ENCODE measurements around the gene TAS1R2.

TAS1R2 gene

DNA sequence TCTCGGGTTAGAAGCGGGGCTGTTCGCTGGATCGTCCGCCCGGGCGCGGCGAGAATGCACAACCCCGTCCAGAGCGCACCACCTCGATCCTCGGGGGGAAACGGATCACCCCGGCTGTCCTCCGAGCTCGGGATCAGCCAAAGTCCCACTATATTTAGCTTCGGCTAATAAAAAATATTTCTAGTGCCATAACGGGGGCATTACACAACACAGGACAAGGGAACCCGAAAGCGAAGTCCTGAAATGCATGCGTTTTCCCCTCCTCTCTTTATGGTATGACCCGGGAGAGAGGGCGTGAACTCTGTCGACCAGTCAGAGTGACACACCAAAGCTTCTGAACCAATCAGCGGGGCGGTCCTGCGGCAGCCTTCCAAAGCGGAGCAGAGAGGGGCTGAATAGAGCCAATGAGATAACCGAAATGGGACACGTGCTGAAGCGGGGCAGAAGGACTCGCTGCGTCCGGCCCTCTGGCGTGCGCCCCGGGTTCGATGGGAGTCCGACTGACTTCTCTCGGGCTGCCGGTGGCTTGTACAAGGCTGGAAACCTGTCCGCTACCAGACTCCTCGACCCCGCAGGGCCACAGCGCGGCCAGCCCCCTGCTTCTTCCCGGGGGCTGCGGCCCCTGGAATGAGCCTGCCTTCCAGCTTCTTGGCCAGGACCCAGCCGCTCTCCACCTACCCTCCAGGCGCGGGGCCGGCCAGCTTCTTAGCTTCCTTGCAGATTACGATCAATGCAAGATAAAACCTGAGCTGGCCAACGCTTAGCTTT lies 43.2 kb upstream of the TAS1R2 start, which contains the start of gene ALDH4A1:
Gene ALDH4A1 (minus strand): TSS at position 33 of the 768 bp plus-strand sequence. CDS start 32 bp downstream, at position 1.
- Histone ChIP-seq H2BK120ac (ENCODE audit: insufficient read depth, low read length, poor library complexity) (peak within 1 kb of the TSS; percentile 92), H3K79me1 (ENCODE audit: low read length) (peaks cover 19% of the 10 kb centered on the region), H4K12ac (ENCODE audit: low read depth, low read length) (peak within 1 kb of the TSS; percentile 84), H2AFZ (ENCODE audit: insufficient read depth, low read length, poor library complexity) (peak within 1 kb of the TSS; percentile 93), H3K4me3 (ENCODE audit: low read depth, low read length) (peak within 1 kb of the TSS; percentile 79), H3K36me3 (ENCODE audit: control insufficient read depth in 1 of 2, insufficient read depth in 2 of 2, low read length in 2 of 2) (peaks cover 16 to 24% of the 10 kb centered on the region in 2 experiments), H3K27me3 (ENCODE audit: insufficient read depth, low read length) (no peaks in the 10 kb centered on the region), H4K8ac (ENCODE audit: low read depth, low read length) (peak within 1 kb of the TSS; percentile 85), H3K4ac (ENCODE audit: low read depth, low read length) (peak within 1 kb of the TSS; percentile 83), H2AK5ac (ENCODE audit: low read length) (peak within 1 kb of the TSS; percentile 79), H3K14ac (ENCODE audit: low read length) (peak within 1 kb of the TSS; percentile 89), H3K4me2 (ENCODE audit: low read length) (peak within 1 kb of the TSS; percentile 98), H3K23ac (ENCODE audit: low read length) (no peak within 1 kb of the TSS), H4K91ac (ENCODE audit: low read depth, low read length) (peak within 1 kb of the TSS; percentile 95), H3K79me2 (ENCODE audit: control insufficient read depth, insufficient read depth, low read length, poor library complexity) (peaks cover 8% of the 10 kb centered on the region), H3K18ac (ENCODE audit: low read length) (peak within 1 kb of the TSS; percentile 88), H2BK12ac (ENCODE audit: low read length) (peak within 1 kb of the TSS; percentile 78), H3K9me3 (ENCODE audit: insufficient read depth, low read depth, low read length) (peaks cover under 1% of the 10 kb centered on the region), H3K27ac (ENCODE audit: low read depth, low read length) (peak within 1 kb of the TSS; percentile 95), H3K9ac (ENCODE audit: low read length) (peak within 1 kb of the TSS; percentile 77), H3K4me1 (ENCODE audit: control insufficient read depth in 1 of 2, insufficient read depth in 2 of 2, low read length in 2 of 2) (peaks cover 10 to 19% of the 10 kb centered on the region in 2 experiments), H2BK5ac (ENCODE audit: low read depth, low read length, poor library complexity) (peak within 1 kb of the TSS; percentile 94)
- DNase-seq: peak; percentile 97 to 98
- WGBS (ENCODE audit: extremely low coverage, insufficient coverage, insufficient read length): no CpG with 5 or more reads among the region's 55 CpGs

DNA sequence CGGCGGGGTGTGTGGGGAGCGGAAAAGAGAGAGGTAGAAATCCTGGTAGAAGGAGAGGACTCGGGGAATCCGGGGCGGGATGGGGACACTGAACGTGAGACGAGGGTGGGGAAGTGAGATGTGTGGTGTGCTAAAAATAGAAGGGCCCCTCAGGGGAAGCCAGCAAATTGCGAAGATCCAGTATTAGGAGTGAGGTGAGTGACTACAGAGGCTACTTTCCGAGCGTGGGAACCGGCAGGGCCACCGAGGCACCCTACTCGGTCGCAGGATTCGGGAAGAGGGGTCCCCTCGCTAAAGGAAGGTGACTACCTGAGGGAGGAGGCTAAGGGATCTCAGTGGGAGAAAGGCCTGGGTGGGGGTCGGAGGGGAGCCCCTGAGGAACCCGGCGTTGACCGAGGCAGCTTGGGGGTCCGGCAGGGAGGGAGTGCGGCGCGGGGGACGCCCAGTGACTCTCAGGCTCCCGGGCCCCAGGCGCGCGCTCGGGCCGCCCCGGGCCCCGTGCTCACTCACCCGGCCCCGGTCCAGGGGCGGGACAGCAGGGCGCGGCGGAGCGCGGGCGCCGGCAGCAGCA lies 42.6 kb upstream of the TAS1R2 start:
- Histone ChIP-seq H4K12ac (ENCODE audit: low read depth, low read length) (peak overlapping the region; percentile 84), H4K8ac (ENCODE audit: low read depth, low read length) (peak overlapping the region; percentile 85), H4K91ac (ENCODE audit: low read depth, low read length) (peak overlapping the region; percentile 95), H2AK5ac (ENCODE audit: low read length) (peak overlapping the region; percentile 79), H3K18ac (ENCODE audit: low read length) (peak overlapping the region; percentile 88), H2BK120ac (ENCODE audit: insufficient read depth, low read length, poor library complexity) (peak overlapping the region; percentile 92), H3K23ac (ENCODE audit: low read length) (no peak overlapping the region), H3K27me3 (ENCODE audit: insufficient read depth, low read length) (no peaks in the 10 kb centered on the region), H3K4ac (ENCODE audit: low read depth, low read length) (peak overlapping the region; percentile 83), H2AFZ (ENCODE audit: insufficient read depth, low read length, poor library complexity) (peak overlapping the region; percentile 93), H3K14ac (ENCODE audit: low read length) (peak overlapping the region; percentile 89), H3K9ac (ENCODE audit: low read length) (peak overlapping the region; percentile 47), H3K79me1 (ENCODE audit: low read length) (peaks cover 19% of the 10 kb centered on the region), H3K79me2 (ENCODE audit: control insufficient read depth, insufficient read depth, low read length, poor library complexity) (peaks cover 8% of the 10 kb centered on the region), H3K4me3 (ENCODE audit: low read depth, low read length) (peak overlapping the region; percentile 79), H3K27ac (ENCODE audit: low read depth, low read length) (peak overlapping the region; percentile 77), H3K4me2 (ENCODE audit: low read length) (peak overlapping the region; percentile 98), H3K4me1 (ENCODE audit: control insufficient read depth in 1 of 2, insufficient read depth in 2 of 2, low read length in 2 of 2) (peaks cover 10 to 19% of the 10 kb centered on the region in 2 experiments), H3K36me3 (ENCODE audit: control insufficient read depth in 1 of 2, insufficient read depth in 2 of 2, low read length in 2 of 2) (peaks cover 16 to 23% of the 10 kb centered on the region in 2 experiments), H2BK5ac (ENCODE audit: low read depth, low read length, poor library complexity) (peak overlapping the region; percentile 94), H3K9me3 (ENCODE audit: insufficient read depth, low read depth, low read length) (peaks cover 2% of the 10 kb centered on the region), H2BK12ac (ENCODE audit: low read length) (peak overlapping the region; percentile 78)
- DNase-seq: peak in 1 of 2 donors; percentile 19
- no CpG with 5 or more reads among the region's 44 CpGs for WGBS (ENCODE audit: extremely low coverage, insufficient coverage, insufficient read length)

GRCh38 chr1:18901147-18901951 lies 41.9 kb upstream of the TAS1R2 start:
- Histone ChIP-seq H3K79me1 (ENCODE audit: low read length) (peaks cover 19% of the 10 kb centered on the region), H4K12ac (ENCODE audit: low read depth, low read length) (peak overlapping the region; percentile 48), H2AFZ (ENCODE audit: insufficient read depth, low read length, poor library complexity) (no peak overlapping the region), H3K23ac (ENCODE audit: low read length) (no peak overlapping the region), H3K4me2 (ENCODE audit: low read length) (peak overlapping the region; percentile 98), H2AK5ac (ENCODE audit: low read length) (peak overlapping the region; percentile 86), H3K27me3 (ENCODE audit: insufficient read depth, low read length) (no peaks in the 10 kb centered on the region), H3K79me2 (ENCODE audit: control insufficient read depth, insufficient read depth, low read length, poor library complexity) (peaks cover 8% of the 10 kb centered on the region), H3K27ac (ENCODE audit: low read depth, low read length) (no peak overlapping the region), H3K9me3 (ENCODE audit: insufficient read depth, low read depth, low read length) (peaks cover 2% of the 10 kb centered on the region), H2BK120ac (ENCODE audit: insufficient read depth, low read length, poor library complexity) (no peak overlapping the region), H3K36me3 (ENCODE audit: control insufficient read depth in 1 of 2, insufficient read depth in 2 of 2, low read length in 2 of 2) (peaks cover 16 to 23% of the 10 kb centered on the region in 2 experiments), H3K14ac (ENCODE audit: low read length) (peak overlapping the region; percentile 8), H2BK12ac (ENCODE audit: low read length) (peak overlapping the region; percentile 18), H4K91ac (ENCODE audit: low read depth, low read length) (no peak overlapping the region), H3K4me3 (ENCODE audit: low read depth, low read length) (no peak overlapping the region), H4K8ac (ENCODE audit: low read depth, low read length) (peak overlapping the region; percentile 17), H3K18ac (ENCODE audit: low read length) (peak overlapping the region; percentile 53), H3K9ac (ENCODE audit: low read length) (no peak overlapping the region), H3K4ac (ENCODE audit: low read depth, low read length) (peak overlapping the region; percentile 46), H2BK5ac (ENCODE audit: low read depth, low read length, poor library complexity) (no peak overlapping the region), H3K4me1 (ENCODE audit: control insufficient read depth in 1 of 2, insufficient read depth in 2 of 2, low read length in 2 of 2) (peaks cover 10 to 19% of the 10 kb centered on the region in 2 experiments)
- no CpG with 5 or more reads among the region's 9 CpGs for WGBS (ENCODE audit: extremely low coverage, insufficient coverage, insufficient read length)
- DNase-seq: no peak

DNA sequence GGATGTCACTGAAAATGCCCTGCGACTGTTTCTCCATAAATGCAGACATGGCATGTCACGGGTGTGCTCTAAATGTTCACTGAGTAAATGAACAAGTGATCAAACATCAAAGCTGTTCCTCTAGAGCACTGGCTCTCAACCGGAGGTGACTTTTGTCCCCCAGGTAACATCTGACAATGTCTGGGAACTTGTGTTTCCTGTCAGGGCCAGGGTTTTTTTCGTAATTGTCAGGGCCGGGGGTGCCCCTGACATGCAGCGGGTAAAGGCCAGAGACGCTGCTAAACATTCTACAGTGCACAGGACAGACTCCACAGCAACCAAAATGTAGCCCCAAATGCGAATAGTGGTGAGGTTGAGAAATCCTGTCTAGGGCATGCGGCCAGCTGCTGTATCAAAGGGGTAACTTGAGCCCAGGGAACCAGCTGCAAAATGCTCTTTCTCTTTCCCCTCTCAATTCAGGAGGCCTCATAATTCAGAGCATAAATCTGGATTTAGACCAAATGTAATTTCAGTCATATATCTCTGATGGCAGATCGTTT lies 40.9 kb upstream of the TAS1R2 start:
- Histone ChIP-seq H3K27me3 (ENCODE audit: insufficient read depth, low read length) (no peaks in the 10 kb centered on the region), H2AFZ (ENCODE audit: insufficient read depth, low read length, poor library complexity) (no peak overlapping the region), H3K23ac (ENCODE audit: low read length) (no peak overlapping the region), H4K91ac (ENCODE audit: low read depth, low read length) (no peak overlapping the region), H3K14ac (ENCODE audit: low read length) (no peak overlapping the region), H2BK120ac (ENCODE audit: insufficient read depth, low read length, poor library complexity) (no peak overlapping the region), H3K18ac (ENCODE audit: low read length) (no peak overlapping the region), H3K4me1 (ENCODE audit: control insufficient read depth in 1 of 2, insufficient read depth in 2 of 2, low read length in 2 of 2) (peaks cover 13 to 28% of the 10 kb centered on the region in 2 experiments), H2AK5ac (ENCODE audit: low read length) (no peak overlapping the region), H3K9ac (ENCODE audit: low read length) (no peak overlapping the region), H2BK12ac (ENCODE audit: low read length) (no peak overlapping the region), H3K9me3 (ENCODE audit: insufficient read depth, low read depth, low read length) (peaks cover 2% of the 10 kb centered on the region), H3K79me2 (ENCODE audit: control insufficient read depth, insufficient read depth, low read length, poor library complexity) (peaks cover 8% of the 10 kb centered on the region), H3K4me3 (ENCODE audit: low read depth, low read length) (no peak overlapping the region), H4K8ac (ENCODE audit: low read depth, low read length) (no peak overlapping the region), H3K36me3 (ENCODE audit: control insufficient read depth in 1 of 2, insufficient read depth in 2 of 2, low read length in 2 of 2) (peaks cover 15 to 18% of the 10 kb centered on the region in 2 experiments), H4K12ac (ENCODE audit: low read depth, low read length) (no peak overlapping the region), H3K4ac (ENCODE audit: low read depth, low read length) (peak overlapping the region; percentile 31), H3K4me2 (ENCODE audit: low read length) (no peak overlapping the region), H3K27ac (ENCODE audit: low read depth, low read length) (no peak overlapping the region), H2BK5ac (ENCODE audit: low read depth, low read length, poor library complexity) (no peak overlapping the region), H3K79me1 (ENCODE audit: low read length) (peaks cover 19% of the 10 kb centered on the region)
- no CpG with 5 or more reads among the region's 10 CpGs for WGBS (ENCODE audit: extremely low coverage, insufficient coverage, insufficient read length)
- no peak for DNase-seq
